Calu3 (cell line): ENCODE data around the gene STK38L. TPM values are rescaled to one million over a fixed set of nuclear protein-coding genes. Genes with fewer than 3 reads are reported as not detected.

ENCODE experiments used
- BruUV-seq: library from RNA; stranded (reverse); fragments of 400-500 nt; replicated peaks from 2 replicates; lab custom pipeline; 2021; lab: Mats Ljungman, UMichigan
- CTCF ChIA-PET: fragments of 300-600 bp; sonication (Branson Sonifier 250); formaldehyde crosslinking; loops from one replicate; lab custom pipeline; 2022; ENCODE audit warnings: antibody characterized with exemption; lab: Charles Lee
- DNase-seq: peaks from one replicate; pipeline ENCODE4 v3.0.0; 2022
- H3K27ac Mint-ChIP-seq: one replicate; pipeline ENCODE4 v1.8.0; 2022; ENCODE audit warnings: mixed read lengths; ENCODE audit not compliant: unreplicated experiment
- H3K27me3 Mint-ChIP-seq: one replicate; pipeline ENCODE4 v1.8.0; 2022; ENCODE audit warnings: mixed read lengths; ENCODE audit not compliant: unreplicated experiment
- H3K36me3 Mint-ChIP-seq: one replicate; pipeline ENCODE4 v1.8.0; 2022; ENCODE audit warnings: mild to moderate bottlenecking, moderate library complexity, mixed read lengths; ENCODE audit not compliant: insufficient read depth, unreplicated experiment
- H3K4me1 Mint-ChIP-seq: one replicate; pipeline ENCODE4 v1.8.0; 2022; ENCODE audit warnings: mild to moderate bottlenecking, low read depth, mixed read lengths; ENCODE audit not compliant: unreplicated experiment
- H3K4me3 Mint-ChIP-seq: one replicate; pipeline ENCODE4 v1.8.0; 2022; ENCODE audit warnings: mild to moderate bottlenecking, low read depth, moderate library complexity, mixed read lengths; ENCODE audit not compliant: unreplicated experiment
- H3K9me3 Mint-ChIP-seq: one replicate; pipeline ENCODE4 v1.8.0; 2022; ENCODE audit warnings: low read depth, mixed read lengths; ENCODE audit not compliant: unreplicated experiment
- CTCF ChIP-seq: fragments of 200-600 bp; IDR thresholded peaks from one replicate; pipeline ENCODE4 v1.8.0; 2022; ENCODE audit warnings: antibody characterized with exemption; ENCODE audit not compliant: unreplicated experiment
- intact Hi-C: fragments of 100-400 bp; cut with micrococcal nuclease; formaldehyde crosslinking; loops from one replicate; pipeline ENCODE4 v1.10.0; 2022; ENCODE audit not compliant: unreplicated experiment
- total RNA-seq: library from RNA; stranded (reverse); gene quantifications from 2 replicates; pipeline ENCODE4 v1.2.3, GENCODE V29; 2022

The STK38L gene
- total RNA-seq, 1 experiment from 2014 or later, result 24.6 TPM

- CTCF ChIA-PET, result no interaction called here
- Mint-ChIP-seq H3K4me3 (no peak overlapping the region), H3K9me3 (no peaks in the 10 kb centered on the region), H3K27ac (no peak overlapping the region), H3K4me1 (peaks cover 8% of the 10 kb centered on the region), H3K36me3 (no peaks in the 10 kb centered on the region), H3K27me3 (no peaks in the 10 kb centered on the region)
- intact Hi-C loops, result no loop called here
- no TSS peak for BruUV-seq
- no peak for DNase-seq
- TF ChIP-seq CTCF, result no peak
Measured at GRCh38 chr12:27233814-27234213, 10.3 kb upstream of the STK38L start.

DNA sequence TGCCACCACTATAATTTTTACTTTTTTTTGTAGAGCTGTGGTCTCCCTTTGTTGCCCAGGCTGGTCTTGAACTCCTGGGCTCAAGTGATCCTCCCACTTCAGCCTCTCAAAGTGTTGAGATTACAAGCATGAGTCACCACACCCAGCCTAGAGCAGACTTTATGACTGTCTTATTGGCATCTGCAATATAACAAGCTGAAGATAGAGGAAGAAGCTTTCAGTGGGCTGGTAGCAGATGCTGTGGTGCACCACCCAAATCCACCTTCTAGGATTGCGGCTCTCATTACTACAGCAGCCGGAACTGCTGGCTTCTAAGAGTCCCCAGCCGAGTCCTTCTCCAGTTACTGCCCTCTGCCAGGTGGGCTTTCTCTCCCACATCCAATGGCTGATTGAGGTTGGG, 7.6 kb upstream of the STK38L start:
- H3K27me3 Mint-ChIP-seq, result no peaks in the 10 kb centered on the region
- no peaks in the 10 kb centered on the region for H3K9me3 Mint-ChIP-seq
- H3K4me1 Mint-ChIP-seq, result no peaks in the 10 kb centered on the region
- no peak overlapping the region for H3K27ac Mint-ChIP-seq
- CTCF ChIA-PET, result no interaction called here
- intact Hi-C loops, result no loop called here
- BruUV-seq, result no TSS peak
- no peaks in the 10 kb centered on the region for H3K36me3 Mint-ChIP-seq
- no peak overlapping the region for H3K4me3 Mint-ChIP-seq
- no peak for TF ChIP-seq CTCF
- no peak for DNase-seq

DNA sequence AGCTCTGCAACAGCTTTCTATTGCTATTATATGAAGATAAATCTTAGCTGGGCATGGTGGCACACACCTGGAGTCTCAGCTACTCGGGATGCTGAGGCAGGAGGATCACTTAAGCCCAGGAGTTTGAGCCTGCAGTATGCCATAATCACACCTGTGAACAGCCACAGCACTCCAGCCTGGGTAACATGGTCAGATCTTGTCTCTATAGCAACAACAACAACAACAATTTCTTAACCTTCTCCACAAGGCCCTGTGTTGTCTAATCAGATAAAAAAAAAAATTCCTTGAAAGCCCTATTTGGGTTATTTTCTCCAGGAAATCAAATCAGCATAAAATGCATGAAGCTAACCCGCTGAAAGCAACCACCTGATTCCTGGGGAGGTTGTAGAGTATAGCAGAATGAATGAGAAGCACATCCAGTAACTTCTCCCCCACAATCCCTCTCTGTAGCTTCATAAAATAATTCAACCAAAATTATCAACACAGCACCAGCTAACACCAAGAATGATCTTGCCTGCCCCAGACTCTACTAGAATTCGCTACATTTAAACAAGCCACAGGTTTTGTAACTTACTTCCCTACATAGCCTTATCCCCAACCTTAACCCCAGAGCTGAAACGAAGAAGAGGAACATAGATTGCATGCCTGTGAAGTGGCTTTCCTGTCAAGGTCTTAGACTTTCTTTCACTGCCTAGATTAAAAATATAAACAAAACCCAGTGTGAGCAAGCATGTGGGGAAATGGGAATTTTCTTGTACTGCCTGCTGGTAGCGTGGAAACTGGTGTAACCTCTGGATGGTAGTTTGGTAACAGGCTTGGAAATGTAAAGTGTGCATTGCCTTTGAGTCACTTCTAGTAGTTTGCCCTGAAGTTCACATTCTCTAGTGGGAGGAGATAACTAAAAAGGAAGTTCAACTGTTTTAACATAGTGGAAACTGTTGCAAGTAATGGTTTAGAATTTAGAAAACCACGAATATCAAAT, 6.0 kb upstream of the STK38L start:
- no peak for DNase-seq
- H3K4me3 Mint-ChIP-seq, result no peak overlapping the region
- no peak for TF ChIP-seq CTCF

GRCh38 chr12:27243006-27243405, 1.1 kb upstream of the STK38L start:
- H3K27me3 Mint-ChIP-seq, result no peaks in the 10 kb centered on the region
- H3K9me3 Mint-ChIP-seq, result no peaks in the 10 kb centered on the region
- no peak for TF ChIP-seq CTCF
- peaks cover 21% of the 10 kb centered on the region for H3K36me3 Mint-ChIP-seq
- peaks cover 16% of the 10 kb centered on the region for H3K4me1 Mint-ChIP-seq
- no peak for DNase-seq
- peak overlapping the region; percentile 84 for H3K27ac Mint-ChIP-seq
- CTCF ChIA-PET, result interaction anchor here (0.6 to 1.9 kb wide), 2 partner anchors 17 to 227 kb away, joined by 3 to 10 read pairs; no protein-coding TSS in a partner anchor
- intact Hi-C loops, result loop anchor here (10.0 kb wide), 1 partner anchor 98 kb away; no protein-coding TSS in a partner anchor
- no TSS peak for BruUV-seq
- H3K4me3 Mint-ChIP-seq, result peak overlapping the region; percentile 95

More for the DNA sequence above, 6.0 kb upstream of the STK38L start:
- Mint-ChIP-seq H3K4me1 (no peaks in the 10 kb centered on the region), H3K9me3 (no peaks in the 10 kb centered on the region), H3K27ac (no peak overlapping the region), H3K27me3 (no peaks in the 10 kb centered on the region), H3K36me3 (no peaks in the 10 kb centered on the region)
- CTCF ChIA-PET, result interaction anchor here (0.7 kb wide), 1 partner anchor 39 kb away, joined by 3 read pairs; no protein-coding TSS in a partner anchor
- BruUV-seq, result no TSS peak
- intact Hi-C loops, result no loop called here
